Measurements from ENCODE around the gene PHF2. TPM values are rescaled to one million over a fixed set of nuclear protein-coding genes. Genes with fewer than 3 reads are reported as not detected.

The PHF2 gene
- total RNA-seq, 1 donor: 18.9 TPM

DNA sequence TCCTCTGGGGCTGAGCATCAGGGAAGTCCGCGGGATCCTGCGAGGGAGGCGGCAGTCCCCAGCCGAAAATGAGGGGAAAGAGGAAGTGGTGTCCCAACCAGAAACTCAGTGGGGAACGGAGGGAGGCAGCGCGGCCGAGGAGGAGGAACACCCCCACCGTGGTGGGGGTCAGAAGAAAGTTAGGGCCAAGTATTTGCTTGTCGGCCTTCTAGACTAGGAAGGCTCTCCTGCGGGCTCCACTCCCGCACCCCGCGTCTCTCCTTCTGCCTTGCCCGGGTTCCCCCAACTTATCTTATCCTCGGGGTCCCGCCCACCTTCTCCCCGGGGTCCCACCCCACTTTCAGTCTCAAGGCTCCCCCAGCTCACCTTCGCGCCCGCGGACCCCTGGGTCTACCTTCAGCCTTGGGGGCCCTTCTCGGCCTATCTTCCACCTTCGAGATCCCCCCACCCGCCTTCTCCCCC is 557 bp upstream of the PHF2 start:
- no peaks in the 10 kb centered on the region for H3K27me3 ChIP-seq (ENCODE audit: insufficient read depth, low read length)
- peaks cover 31% of the 10 kb centered on the region for H3K4me1 ChIP-seq (ENCODE audit: insufficient read depth, low read length)
- peak overlapping the region; percentile 57 for H3K4me3 ChIP-seq (ENCODE audit: low read length)
- no peaks in the 10 kb centered on the region for H3K9me3 ChIP-seq (ENCODE audit: low read depth, low read length)

DNA sequence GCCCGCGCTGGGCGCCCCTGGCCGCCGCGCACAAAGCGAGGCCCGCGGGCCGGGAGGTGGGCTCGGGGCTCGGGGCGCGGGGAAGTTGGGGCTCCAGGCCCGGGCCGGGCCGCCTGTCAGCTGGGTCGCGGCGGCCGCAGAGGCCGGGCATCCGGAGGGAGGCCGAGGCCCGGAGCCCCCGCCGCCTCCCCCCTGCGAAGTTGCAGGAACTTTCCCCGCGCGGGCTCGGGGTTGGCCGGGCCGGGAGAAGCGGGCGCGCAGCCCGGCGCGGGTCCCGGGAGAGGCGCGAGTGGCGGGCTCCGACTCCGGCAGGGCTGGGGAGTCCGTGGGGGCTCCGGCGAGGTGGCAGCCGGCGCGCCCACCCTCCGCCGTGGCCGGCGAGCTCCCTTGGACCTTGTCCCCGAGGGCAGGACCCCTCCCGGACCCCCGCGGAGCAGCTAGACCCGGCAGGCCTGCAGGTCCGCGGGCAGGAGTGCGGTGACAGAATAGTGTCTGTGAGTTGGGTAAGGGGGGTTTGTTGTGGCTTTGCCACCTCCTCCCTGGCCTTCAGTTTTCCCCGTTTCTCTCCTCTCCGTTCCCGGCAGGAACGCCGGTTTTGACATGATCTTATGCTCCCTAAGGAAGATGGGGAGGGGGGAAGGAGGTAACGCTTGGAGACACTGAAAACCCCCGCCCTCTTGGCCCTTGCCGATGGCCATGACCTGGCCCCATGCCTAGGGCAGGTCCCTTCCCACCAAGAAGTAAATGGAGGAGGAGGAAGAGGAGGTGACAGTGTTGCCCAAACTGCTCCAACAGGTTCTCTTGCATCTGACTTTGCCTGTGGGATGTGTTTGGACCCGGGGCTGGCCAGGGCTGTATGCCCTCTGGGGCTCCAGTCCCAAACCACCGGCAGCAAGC is 942 bp downstream of the PHF2 start:
- Histone ChIP-seq H3K27me3 (ENCODE audit: insufficient read depth, low read length) (no peaks in the 10 kb centered on the region), H3K9me3 (ENCODE audit: low read depth, low read length) (no peaks in the 10 kb centered on the region), H3K4me3 (ENCODE audit: low read length) (peak overlapping the region; percentile 54), H3K4me1 (ENCODE audit: insufficient read depth, low read length) (peaks cover 31% of the 10 kb centered on the region)

DNA sequence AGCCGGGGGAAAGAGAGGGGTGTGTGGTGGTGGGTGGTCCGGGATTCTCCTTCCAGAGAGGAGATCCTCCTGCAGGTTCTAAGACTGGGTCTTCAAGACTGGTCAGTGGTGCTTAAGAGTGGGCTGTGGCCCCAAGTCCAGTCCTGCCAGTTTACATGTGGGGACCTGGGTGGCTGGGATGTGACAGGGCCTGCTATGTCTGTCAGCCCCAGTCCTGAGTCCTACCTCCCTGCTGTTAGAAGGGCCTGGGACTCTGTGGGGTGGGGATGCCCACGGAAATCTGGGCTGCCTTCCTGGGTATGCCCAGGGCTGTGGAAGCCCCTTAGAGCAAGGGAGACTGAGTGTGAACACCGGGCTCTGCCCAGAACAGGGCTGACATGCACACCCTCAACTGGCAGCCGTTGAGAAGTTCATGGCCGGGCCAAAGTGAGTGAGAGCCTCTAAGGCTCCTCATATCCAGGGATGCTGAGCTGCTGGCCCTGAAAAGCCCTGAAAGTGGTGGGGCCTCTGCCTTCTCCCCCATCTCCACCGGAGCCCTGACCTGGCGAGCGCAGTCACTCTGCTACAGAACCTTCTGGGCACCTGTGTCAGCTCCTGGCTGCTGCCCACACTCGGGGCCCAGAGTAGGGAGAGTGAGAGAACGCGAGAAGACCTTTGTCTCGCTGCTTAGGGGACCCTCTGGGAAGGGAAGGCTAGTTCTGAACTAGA is 1.7 kb downstream of the PHF2 start:
- peaks cover 31% of the 10 kb centered on the region for H3K4me1 ChIP-seq (ENCODE audit: insufficient read depth, low read length)
- H3K9me3 ChIP-seq (ENCODE audit: low read depth, low read length): no peaks in the 10 kb centered on the region
- H3K27me3 ChIP-seq (ENCODE audit: insufficient read depth, low read length): no peaks in the 10 kb centered on the region
- H3K4me3 ChIP-seq (ENCODE audit: low read length): peak overlapping the region; percentile 54

DNA sequence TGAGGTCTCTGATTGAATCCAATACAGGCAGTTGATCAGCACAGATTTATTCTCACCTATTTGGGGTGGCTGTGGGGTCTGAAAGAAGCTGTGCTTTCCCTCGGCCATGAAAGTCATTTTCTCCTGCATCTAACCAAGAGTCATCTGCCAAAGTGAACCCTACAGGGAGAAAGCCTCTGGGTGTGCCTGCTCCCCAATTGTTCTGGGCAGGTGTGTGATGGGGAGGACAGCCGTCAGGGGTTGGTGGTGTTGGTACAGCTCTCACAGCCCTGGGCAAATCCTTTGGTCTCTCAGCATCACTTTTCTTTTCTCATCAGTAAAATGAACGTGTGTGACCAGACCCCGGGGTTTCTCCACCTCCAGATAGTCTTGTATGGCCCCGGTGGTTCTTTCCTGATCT is 2.5 kb downstream of the PHF2 start:
- Histone ChIP-seq H3K4me3 (ENCODE audit: low read length) (no peak overlapping the region), H3K9me3 (ENCODE audit: low read depth, low read length) (no peaks in the 10 kb centered on the region), H3K27me3 (ENCODE audit: insufficient read depth, low read length) (no peaks in the 10 kb centered on the region), H3K4me1 (ENCODE audit: insufficient read depth, low read length) (peaks cover 31% of the 10 kb centered on the region)

DNA sequence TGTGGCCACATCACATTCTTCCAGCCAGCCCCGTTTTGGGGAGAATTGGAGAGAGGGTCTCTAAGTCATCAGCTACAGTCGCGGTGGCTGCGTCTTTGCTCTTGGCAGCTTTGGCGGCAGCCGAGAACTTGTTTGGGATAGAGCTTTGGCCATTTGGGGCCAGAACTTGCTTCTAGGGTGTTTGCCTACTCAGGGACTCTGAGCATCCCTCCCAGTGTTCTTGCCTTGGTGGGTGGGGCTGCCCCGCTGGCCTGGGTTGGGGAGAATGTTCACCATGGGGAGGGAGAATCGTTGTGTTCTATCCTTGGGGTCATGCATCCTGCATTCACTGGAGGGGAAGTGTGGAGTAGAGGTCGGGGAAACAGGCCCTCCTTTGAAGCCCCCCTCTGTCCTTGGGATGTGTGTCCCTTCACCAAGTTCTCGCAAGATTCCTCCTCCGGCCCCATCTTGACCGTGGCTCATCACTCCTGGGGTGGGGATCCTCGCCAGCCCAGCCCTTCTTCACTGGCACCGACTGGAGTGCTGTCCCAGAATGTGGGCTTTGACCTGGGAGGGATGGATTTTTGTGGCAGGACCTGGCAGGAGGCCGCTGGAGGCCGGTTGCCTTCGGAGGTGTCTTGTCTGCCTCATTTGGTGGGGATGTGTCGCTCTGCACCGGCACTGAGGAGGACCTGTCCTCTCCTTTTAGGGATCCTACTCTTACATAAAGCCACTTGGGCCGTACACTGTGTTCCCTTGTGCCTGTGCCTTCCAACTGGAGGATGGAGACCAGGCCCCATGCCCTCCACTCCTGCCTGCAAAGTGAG is 3.5 kb downstream of the PHF2 start:
- H3K27me3 ChIP-seq (ENCODE audit: insufficient read depth, low read length): no peaks in the 10 kb centered on the region
- H3K4me3 ChIP-seq (ENCODE audit: low read length): no peak overlapping the region
- no peaks in the 10 kb centered on the region for H3K9me3 ChIP-seq (ENCODE audit: low read depth, low read length)
- peaks cover 22% of the 10 kb centered on the region for H3K4me1 ChIP-seq (ENCODE audit: insufficient read depth, low read length)

DNA sequence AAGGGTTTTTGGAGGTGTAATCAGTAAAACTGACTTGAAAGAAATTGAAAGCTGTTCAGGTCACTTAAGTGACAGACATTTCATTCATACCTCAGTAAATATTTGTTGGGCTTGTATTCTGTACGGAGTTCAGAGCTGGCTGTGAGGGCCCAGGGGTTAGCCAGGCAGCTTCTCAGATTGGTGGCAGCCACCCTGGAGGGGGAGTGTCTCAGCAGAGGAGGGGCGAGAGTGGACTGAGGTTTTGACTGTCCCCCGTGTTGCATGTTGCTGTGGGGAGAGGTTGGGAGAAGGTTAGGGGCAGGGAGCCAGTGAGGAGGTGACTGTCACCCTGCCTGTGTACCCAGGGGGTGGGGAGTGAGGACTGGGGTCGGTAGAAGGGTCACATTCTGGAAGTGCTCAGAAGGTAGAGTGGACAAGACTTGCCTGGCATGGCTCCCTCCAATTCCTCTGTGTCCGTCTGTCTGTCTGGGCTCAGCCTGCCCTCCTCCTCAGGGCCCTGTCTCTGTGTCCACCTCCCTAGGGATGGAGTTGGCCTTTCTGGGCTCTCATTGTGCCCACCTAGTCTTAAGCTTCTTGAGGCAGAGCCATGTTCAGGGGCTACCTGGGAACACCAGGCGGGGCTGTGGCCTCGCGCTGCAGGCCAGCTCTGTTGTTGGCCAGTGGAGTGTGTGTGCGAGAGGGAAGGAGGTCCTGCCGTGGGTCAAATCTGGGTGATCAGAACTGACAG is 4.4 kb downstream of the PHF2 start:
- no peak overlapping the region for H3K4me3 ChIP-seq (ENCODE audit: low read length)
- no peaks in the 10 kb centered on the region for H3K27me3 ChIP-seq (ENCODE audit: insufficient read depth, low read length)
- no peaks in the 10 kb centered on the region for H3K9me3 ChIP-seq (ENCODE audit: low read depth, low read length)
- H3K4me1 ChIP-seq (ENCODE audit: insufficient read depth, low read length): peaks cover 13% of the 10 kb centered on the region

DNA sequence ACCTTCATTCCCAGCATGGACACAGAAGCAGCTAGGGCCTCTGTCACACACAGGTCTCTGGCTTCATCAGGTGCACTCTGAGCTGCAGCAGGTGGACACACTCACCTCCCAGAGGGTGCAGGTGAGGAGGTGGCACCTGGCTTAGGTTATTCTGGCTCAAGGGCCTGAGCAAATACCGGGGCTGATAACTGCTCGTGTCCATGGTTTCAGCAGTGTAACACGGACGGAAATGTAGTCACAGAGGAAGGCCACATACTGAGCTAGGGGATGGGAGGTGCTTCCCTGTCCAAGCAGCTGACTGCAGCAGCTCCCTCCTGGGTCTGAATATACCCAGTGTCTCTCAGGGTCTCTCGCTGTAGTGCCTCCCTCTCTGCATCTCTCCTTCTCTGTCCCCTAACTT is 5.7 kb downstream of the PHF2 start:
- no peak overlapping the region for H3K4me3 ChIP-seq (ENCODE audit: low read length)
- no peaks in the 10 kb centered on the region for H3K27me3 ChIP-seq (ENCODE audit: insufficient read depth, low read length)
- no peaks in the 10 kb centered on the region for H3K9me3 ChIP-seq (ENCODE audit: low read depth, low read length)
- peaks cover 13% of the 10 kb centered on the region for H3K4me1 ChIP-seq (ENCODE audit: insufficient read depth, low read length)

DNA sequence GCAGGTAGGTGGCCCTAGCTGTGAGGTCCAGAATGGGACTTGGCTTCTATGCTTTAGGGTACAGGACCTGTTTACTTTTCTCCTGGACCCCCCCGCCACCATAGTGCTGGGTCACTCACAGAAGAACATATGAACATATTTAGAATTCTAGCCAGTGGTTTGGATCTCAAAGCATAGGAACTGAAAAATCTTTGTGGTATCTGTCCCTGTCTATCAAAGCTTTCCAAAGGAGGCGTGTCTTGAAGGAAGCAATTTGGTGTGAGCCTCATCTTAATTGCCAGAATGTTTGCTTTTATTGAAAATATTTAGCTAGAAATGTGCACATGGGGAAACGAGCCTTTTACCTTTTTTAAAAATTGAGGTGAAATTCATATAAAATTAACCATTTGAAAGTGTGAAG is 6.2 kb downstream of the PHF2 start:
- Histone ChIP-seq H3K9me3 (ENCODE audit: low read depth, low read length) (no peaks in the 10 kb centered on the region), H3K4me3 (ENCODE audit: low read length) (no peak overlapping the region), H3K27me3 (ENCODE audit: insufficient read depth, low read length) (no peaks in the 10 kb centered on the region), H3K4me1 (ENCODE audit: insufficient read depth, low read length) (peaks cover 10% of the 10 kb centered on the region)

DNA sequence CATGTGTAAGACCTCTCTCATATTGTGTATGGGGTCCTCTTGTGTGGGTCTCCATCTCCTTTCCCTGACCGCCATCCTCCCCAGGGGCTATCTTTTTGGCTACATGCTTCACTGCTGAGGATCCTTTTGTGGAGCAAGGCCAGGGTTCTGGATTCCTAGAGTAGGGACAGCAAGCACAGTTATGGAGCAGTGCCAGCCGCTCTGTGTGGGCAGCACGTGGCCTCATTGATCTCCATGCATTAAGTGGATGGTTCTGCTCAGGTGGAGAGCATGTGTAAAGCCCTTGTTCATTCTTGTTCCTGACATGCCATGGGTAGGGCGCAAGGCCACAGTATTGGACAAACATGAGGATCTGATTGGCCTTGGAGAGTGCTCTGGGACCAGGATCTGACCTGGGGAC is 8.9 kb downstream of the PHF2 start:
- H3K9me3 ChIP-seq (ENCODE audit: low read depth, low read length): no peaks in the 10 kb centered on the region
- no peaks in the 10 kb centered on the region for H3K4me1 ChIP-seq (ENCODE audit: insufficient read depth, low read length)
- H3K4me3 ChIP-seq (ENCODE audit: low read length): no peak overlapping the region
- H3K27me3 ChIP-seq (ENCODE audit: insufficient read depth, low read length): no peaks in the 10 kb centered on the region

DNA sequence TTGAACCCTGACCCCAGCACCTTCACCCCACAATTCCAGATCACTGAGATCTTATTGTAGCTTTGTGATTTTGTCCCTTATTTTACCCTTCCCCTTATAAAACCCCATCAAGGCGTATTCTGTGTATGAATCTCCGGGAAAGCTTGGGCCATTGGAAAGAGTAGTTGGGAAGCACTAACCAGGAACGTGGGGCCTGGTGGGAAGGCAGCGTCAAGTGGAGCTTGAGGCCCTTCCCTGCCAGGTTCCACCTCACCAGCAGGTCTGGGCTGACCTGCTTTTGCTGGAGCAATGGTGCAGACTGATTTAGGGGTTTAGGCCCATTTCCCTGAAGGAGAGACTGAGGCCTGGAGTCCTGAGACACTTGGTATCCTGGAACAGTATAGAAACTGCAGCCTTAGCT is 9.3 kb downstream of the PHF2 start:
- H3K4me3 ChIP-seq (ENCODE audit: low read length): no peak overlapping the region
- no peaks in the 10 kb centered on the region for H3K9me3 ChIP-seq (ENCODE audit: low read depth, low read length)
- H3K27me3 ChIP-seq (ENCODE audit: insufficient read depth, low read length): no peaks in the 10 kb centered on the region
- no peaks in the 10 kb centered on the region for H3K4me1 ChIP-seq (ENCODE audit: insufficient read depth, low read length)

DNA sequence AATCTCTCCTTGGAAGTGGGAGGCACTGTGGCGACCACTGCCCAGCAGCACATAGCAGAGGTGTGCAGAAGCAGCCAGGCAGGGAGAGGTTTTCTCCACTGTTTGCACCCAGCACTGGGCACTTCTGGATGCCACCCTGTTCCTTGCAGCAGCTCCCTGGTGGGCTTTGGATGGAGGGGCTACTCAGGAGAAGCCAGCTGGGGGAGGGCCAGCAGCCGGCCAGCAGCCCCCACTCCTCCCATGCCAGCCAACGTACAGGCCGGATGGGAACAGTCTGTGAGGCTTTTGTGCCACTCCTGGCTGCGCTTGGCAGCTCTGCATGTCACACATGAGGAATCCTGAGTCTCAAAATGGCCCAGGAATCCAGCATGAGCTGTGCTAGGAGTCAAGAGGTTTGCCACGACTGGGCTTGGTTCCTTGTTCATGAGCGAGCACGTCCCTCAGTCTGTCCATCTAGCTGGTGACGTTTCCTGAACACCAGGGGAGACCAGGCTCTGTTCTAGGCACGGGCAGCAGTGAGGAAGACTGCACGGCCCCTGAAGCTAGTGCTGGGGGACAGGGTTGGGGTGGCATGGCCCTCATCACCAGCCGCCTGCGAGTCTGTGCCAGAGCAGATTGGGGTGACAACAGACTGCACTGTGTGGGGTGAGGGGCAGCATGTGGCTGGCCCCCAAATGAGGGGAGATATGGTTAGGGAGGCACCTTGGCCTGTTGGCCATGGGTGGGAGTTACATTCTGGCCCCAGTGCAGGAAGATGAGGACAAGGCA is 10.1 kb downstream of the PHF2 start:
- Histone ChIP-seq H3K4me1 (ENCODE audit: insufficient read depth, low read length) (no peaks in the 10 kb centered on the region), H3K27me3 (ENCODE audit: insufficient read depth, low read length) (no peaks in the 10 kb centered on the region), H3K4me3 (ENCODE audit: low read length) (no peak overlapping the region), H3K9me3 (ENCODE audit: low read depth, low read length) (no peaks in the 10 kb centered on the region)

DNA sequence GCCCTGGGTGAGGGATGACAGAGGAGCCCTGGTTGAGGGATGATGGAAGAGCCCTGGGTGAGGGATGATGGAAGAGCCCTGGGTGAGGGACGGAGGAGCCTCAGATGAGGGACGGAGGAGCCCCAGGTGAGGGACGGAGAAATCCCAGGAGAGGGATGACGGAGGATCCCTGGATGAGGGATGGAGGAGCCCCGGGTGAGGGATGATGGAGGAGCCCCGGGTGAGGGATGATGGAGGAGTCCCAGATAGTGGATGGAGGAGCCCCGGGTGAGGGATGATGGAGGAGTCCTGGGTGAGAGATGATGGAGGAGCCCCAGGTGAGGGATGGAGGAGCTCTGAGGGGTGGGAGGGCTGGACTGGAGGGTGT is 10.9 kb downstream of the PHF2 start:
- H3K4me3 ChIP-seq (ENCODE audit: low read length): no peak overlapping the region
- no peaks in the 10 kb centered on the region for H3K4me1 ChIP-seq (ENCODE audit: insufficient read depth, low read length)
- no peaks in the 10 kb centered on the region for H3K9me3 ChIP-seq (ENCODE audit: low read depth, low read length)
- no peaks in the 10 kb centered on the region for H3K27me3 ChIP-seq (ENCODE audit: insufficient read depth, low read length)

DNA sequence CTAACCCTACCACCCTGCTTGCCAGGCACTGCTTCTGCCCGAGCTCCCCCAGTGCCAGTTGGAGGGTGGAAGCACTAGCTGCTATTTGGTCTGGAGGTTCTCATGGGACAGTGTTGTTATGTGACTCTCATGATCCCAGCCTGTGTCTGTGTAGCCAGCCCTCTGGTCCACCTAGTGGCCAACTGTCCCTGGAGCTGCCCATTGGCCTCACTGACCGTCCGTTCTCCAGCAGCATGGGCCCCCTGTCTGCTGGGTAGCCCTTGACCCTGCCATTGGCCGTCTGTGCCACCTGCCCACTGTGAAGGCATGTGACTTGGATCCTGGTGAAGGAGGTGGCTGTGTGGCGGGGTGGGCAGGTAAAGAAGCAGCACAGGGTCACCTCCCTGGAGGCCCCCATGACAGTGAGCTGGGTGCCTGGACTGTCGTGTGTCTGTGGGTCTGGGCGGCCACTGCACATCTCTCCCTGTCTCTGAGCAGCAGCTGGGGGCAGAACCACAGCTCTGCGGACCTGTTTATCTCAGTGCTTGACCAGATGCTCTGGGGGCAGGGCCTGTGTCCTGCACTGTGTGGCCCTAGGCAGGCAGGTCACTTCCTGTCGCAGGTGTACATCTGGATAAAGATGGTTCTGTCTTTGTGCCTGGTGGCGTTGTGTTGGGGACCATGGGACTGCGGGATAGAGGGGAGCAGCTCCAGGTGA is 11.4 kb downstream of the PHF2 start:
- no peaks in the 10 kb centered on the region for H3K4me1 ChIP-seq (ENCODE audit: insufficient read depth, low read length)

More for the DNA sequence above, 11.4 kb downstream of the PHF2 start:
- no peaks in the 10 kb centered on the region for H3K9me3 ChIP-seq (ENCODE audit: low read depth, low read length)
- H3K27me3 ChIP-seq (ENCODE audit: insufficient read depth, low read length): no peaks in the 10 kb centered on the region
- no peak overlapping the region for H3K4me3 ChIP-seq (ENCODE audit: low read length)
